Embryonic facial prominence (tissue), 1 donor: Measurements from ENCODE around the gene WDR27.
A peak's percentile ranks its signal among the peaks of the same experiment; 100 is the strongest.
"Not testable (repeated sequence)": the region's sequence is repeated elsewhere in the genome, so short reads cannot be mapped to it uniquely, and the experiment has no call there.

ENCODE experiments used
- DNase-seq: peaks from one replicate; pipeline ENCODE4 v3.0.0-alpha.2; 2016; ENCODE audit errors: extremely low spot score

Gene WDR27

DNA sequence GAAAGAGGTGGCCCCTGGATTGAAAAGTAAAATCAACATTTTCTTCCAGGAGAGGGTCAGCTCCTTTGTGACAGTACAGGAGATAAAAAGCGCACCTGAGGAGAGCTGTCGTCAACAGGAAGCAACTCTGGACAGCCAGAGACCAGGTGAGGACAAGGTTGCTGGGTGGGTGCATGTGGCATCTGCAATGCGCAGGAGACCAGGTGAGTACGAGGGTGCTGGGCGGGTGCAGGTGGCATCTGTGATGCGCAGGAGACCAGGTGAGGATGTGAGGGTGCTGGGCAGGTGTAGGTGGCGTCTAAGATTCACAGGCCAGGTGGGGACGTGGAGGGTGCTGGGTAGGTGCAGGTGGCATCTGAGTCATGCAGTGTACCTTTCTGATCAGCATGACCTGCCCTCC is 38.4 kb downstream of the WDR27 start:
- no peak for DNase-seq

DNA sequence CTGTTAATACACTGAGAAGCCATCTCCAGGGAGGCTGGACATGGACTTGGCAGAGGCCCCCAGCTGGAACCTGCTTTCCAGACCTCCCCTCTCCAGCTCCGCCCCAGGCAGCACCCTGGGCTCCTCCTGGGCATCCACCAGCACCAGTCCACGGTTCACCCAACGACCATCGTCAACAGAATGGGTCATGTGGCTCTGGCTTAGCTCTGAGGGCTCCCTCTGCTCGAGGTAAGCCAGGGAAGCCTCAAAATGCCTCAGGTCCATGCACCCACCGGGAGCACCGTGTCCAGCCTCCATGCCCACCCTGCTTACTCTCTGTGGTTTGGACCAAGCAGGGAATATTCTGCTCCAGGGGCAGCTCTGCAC is 40.5 kb downstream of the WDR27 start:
- no peak for DNase-seq

DNA sequence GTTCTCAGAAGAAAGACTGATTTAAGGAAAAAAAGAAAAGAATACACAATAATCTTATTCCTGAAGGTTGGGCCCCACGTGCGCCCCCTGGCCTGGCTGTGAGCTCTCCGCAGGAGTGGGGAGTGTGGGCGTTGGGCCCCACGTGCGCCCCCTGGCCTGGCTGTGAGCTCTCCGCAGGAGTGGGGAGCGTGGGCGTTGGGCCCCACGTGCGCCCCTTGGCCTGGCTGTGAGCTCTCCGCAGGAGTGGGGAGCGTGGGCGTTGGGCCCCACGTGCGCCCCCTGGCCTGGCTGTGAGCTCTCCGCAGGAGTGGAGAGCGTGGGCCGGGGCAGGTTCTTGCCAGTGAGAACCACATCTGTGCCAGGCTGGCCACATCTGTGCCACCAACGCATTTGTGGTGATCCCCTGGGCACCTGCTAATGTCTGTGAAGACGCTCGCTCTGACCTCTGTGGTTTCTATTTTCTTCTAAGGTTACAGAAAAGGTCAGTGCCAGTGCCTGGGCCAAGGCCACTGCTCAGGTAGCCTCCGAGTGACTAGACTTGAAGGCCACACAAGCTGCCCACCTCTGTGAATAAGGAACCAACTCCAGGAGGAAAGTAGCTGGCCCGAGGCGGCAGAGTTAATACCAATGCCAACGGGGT is 41.0 kb downstream of the WDR27 start:
- no peak for DNase-seq

DNA sequence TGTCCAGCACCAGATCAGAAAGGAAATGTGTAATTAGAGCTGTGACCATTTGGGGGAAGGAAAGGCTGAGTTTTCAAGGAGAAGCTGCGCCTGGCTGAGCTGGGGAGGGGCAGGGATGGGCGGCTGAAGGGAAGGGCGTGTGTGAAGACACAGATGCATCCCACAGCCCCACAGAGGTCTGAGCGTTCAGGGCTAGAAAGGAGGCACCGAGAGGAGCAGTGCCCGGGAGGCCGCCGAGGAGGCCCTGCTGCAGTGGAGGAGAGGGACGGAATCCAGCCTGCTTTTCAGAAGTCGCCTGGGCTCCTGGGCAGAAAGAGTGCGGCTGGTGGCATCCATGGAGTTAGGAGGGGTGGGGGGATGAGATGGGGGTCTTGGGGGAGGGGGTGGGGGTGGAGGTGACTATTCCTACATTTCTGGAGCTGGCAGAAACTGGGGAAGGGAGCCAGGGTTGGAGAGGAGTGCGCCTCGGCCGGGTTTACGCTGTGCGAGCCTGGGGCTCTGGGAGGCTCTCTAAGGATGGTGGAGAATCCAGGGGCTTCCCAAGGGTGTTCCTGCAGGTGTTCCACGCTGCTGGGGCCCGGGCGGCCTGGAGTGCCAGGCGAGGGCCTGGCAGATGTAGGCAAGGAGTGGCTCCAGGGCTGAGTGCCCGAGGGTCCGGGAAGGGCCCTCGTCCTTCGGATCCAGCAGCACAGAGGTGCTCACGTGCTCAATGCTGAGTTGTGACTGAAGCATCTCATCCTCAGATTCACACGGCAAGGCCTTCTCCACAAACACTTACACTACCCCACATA is 41.8 kb downstream of the WDR27 start:
- DNase-seq = no peak

DNA sequence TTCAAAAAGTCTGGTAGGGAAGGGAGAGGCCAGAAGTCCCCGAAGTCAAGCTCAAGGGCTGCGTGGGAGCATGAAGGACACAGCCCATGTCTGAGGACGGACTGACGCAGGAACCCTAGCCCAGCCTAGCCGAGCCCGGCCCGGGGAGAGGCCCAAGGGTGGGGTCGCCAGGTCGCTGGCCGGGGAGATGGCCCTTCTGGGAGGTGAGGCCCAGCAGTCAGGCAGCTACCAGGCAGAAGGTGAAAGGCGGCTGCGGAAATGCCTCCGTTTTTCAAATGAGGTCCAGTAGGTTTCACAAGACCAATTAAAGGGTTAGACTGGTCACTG is 44.6 kb downstream of the WDR27 start:
- no peak for DNase-seq

DNA sequence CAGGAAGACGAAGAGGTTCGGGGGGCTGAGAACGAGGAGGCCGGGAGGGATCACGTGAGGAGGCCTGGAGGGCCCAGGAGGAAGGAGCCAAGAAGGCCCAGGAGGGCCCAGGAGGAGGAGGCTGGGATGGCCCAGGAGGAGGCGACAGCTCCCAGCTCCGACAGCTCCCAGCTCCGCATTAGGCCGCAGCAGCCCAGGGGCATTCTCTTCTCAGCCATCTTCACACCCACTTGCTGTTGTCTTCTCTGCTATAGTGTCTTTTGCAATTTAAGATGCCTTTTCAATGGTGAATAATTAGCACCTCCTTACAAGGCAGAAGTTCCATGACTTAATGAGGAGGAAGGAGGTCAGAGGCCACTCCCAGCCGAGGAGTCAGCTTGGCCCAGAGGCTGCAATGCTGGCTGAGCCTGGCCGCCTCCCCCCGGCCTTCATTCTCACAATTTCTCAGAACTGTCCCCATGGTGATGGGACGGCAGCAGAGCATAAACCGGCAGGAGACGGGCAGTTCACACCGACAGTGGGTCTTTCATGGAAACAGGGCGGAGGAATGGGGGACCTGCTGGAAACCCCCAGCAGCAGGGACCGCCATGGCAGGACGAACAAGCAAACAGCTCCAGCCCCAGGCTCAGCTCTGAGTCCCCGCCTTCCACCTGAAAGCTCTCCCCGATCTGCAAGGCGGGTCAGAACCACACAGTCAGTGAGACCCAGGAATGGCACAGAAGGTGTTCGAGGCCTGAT is 45.1 kb downstream of the WDR27 start:
- DNase-seq = no peak

DNA sequence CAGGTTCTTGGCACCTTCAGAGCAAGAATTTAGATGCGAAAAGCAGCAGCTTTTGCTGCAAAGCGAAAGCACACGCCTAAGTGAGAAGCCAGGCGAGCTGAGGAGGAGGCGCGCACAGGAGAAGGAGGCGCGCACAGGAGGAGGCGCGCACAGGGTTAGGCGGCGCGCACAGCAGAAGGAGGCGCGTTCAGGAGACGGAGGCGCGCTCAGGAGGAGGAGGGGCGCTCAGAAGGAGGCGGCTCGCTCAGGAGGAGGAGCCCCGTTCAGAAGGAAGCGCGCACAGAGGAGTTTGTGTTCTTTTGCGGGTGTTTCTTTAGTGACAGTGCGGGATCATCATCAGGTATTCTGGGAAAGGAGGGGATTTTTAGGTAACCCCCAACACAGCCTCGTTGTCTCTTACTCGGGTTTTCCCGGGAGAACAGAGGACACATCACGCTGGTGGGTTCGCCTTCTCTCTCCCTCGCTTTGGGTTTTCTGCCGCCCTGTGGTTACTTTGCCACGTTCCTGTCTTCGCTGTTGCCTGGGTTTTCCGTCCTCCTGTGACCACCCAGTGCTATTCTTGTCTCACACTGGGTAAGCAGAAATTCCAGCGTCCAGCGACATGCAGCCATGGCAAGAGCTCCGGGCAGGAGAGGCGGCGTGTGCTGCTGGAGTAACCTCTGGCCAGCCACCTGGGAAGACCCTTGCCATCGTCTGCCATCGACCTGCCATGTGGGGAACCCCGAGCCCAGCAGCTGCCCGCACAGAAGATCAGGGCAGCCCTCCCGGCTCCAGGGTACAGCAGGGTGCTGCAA is 47.0 kb downstream of the WDR27 start:
- DNase-seq = peak; percentile 59

DNA sequence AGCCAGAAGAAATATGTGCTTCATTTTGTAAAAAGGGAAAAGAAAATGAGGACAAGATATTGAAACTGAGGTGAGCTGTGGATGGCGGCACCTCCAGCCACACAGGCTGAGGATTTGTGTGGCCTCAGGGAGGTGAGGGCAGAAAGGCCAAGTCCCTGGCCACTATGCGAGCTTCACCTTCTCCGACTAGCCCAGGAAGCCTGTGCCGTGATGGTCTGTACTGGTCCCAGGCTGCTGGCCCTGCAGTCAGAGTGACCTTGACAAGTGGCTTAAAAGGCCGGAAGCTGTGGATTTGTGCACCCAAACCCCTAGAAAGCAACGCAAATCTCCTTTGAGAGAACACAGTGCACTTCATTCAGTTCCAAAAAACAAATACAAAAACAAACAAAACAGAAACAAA is 48.1 kb downstream of the WDR27 start:
- no peak for DNase-seq

DNA sequence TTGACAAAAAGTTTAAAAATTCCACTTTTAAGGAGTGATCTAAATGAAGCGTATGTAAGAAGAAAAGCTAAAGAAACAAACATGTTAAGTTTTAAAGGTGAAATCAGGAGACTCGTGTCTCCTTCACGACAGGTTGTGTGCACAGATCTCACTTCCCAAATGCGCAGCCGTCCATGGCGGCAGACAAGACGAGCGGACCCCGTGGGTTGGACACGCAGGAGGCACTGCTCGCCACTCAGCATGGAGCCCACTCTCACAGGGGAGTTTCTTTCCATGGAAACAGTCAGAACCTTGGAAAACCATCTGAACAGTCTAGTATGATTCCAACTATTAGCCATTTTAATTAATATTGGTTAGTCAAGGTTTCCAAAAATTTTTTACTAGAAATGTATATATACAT is 48.9 kb downstream of the WDR27 start:
- no peak for DNase-seq

DNA sequence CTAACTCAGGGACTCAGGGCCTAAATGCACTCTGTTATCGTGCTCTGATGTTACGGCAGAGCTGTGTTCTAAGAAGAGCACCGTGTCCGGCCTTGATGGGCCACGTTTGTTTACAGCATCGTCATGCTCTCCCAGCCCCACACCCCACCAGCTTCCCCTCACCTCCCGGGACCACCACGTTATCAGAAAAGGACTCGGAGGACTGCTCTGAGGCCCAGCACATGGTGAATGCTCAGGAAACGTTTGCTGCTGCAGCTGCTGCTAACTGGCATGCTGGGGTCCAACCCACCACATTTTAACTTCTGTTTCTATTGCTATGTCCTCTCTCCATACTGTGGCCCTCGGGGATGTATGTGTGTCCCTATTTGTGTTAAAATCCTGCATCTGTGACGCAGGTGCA is 50.3 kb downstream of the WDR27 start:
- DNase-seq = no peak

DNA sequence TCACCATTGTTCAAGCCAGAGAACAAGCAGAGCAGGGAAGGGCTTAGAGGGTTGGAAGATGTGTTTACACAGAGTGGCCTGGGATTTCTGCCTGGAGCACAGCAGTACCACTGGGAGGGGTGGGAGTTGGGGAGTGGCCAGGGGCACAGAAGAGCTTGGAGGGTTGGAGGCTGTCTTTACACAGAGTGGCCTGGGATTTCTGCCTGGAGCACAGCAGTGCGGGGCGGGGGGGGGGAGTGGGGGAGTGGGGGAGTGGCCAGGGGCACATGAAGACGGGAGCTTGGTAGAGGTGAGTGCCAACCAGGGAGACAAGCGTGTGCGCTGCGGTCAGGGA is 50.9 kb downstream of the WDR27 start:
- no peak for DNase-seq

DNA sequence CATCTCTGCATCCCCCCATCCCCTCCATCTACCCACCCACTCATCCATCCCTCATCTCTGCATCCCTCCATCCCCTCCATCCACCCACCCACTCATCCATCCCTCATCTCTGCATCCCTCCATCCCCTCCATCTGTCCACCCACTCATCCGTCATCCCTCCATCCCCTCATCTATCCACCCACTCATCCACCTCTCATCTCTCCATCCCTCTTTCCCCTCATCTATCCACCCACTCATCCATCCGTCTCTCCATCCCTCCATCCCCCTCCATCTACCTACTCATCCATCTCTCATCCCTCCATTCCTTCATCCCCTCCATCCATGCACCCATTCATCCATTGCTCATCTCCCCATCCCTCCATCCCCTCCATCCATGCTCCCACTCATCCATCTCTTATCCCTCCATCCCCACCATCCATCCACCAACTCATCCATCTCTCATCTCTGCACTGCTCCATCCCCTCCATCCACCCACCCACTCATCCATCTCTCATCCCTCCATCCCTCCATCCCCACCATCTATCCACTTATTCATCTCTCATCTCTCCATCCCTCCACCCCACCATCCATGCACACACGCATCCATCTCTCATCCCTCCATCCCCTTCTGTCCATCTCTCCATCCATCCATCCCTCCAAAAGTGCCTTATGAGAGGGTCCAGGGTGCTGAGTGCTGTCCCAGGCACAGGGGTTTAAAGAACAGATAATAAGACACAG is 51.4 kb downstream of the WDR27 start:
- no peak for DNase-seq

DNA sequence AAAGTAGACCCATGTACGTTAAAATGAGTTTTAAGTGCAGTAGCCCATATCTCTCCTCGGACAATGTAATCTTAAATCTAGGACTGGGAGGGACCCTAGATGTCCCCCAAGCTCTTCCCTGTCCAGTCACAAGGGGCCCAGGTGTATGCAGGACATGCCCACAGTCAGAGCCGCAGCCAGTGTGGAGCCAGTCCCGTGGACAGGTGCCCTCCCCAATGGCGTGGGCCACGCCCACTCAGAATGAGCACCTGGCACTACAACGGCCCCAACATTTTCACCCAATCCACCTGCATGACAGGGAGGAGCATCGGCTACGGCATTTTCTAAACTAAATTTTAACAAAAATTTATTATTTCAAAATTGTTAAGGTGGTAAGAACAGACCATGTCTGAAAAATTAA is 53.2 kb downstream of the WDR27 start:
- DNase-seq = no peak

DNA sequence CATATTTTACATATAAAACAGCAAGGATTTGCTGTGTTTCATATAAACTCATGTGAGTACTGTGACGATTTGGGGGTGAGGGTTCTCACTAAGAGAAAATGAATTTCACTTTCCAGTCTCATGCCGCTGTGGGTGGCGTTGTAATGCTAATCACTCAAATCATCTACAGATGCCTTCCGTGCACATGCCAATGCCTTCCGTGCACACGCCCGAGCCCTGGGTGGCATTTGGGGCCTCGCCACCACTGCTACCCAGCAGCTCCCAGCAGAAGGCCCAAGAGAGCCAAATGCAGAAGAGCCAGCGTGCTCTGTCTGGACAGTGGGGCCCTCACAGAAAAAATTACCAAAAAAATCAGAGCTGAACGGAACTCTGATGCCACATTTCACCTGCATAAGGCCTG is 53.7 kb downstream of the WDR27 start:
- no peak for DNase-seq

DNA sequence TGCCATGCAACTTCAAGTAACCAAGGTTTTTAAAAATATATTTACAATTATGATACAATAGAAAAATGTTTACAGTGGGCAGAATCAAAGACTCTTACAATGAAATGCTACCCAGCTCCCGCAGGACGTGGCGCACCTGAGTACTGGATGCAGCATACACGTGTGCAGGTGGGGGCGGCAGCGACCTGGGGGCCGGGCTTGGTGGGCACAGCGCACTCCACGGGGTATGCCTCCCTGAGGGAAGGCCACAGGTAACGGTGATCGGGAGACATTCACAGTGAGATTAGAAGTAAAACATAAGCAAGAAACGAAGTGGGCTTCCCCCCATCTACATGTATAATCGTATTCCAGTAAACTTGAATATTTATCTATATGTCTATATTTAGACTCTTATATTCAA is 54.2 kb downstream of the WDR27 start:
- no peak for DNase-seq

DNA sequence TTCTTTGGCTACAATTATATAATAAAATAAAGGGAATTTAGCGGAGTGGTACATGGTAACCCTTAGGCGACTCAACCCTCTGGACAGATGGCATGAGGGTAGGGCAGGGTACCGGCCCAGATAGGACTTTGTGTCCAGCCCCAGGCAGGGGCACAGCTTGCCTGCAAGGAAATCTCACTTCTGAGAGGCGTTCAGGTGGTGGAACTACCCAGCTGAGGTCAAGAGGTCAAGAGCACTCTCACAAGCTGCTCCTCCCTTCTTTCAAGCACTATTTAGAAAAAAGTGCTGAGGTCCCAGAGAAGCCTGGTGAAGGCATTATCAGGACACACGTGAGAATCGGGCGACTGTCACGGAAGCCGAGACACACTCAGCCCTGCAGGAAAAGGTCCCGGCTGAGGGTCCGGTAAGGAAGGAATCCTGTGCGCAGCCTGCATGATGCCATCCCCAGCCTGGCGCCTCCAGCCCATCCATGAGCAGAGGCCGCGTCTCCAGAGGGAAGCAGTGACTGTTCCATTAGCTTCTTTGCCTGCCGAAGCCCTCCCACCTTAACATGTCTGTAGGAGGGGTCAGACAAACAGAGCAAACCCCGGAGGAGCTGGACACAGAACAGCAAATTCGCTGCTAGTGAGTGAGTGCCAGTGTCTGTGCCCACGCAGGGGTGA is 54.8 kb downstream of the WDR27 start:
- DNase-seq = no peak

DNA sequence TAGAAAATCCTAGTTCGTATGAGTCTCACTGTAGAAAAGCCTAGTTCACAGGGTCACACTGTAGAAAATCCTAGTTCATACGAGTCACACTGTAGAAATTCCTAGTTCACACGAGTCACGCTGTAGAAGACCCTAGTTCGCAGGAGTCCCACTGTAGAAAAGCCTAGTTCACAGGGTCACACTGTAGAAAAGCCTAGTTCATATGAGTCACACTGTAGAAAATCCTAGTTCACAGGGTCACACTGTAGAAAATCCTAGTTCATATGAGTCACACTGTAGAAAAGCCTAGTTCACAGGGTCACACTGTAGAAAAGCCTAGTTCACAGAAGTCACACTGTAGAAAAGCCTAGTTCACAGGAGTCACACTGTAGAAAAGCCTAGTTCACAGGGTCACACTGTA is 56.4 kb downstream of the WDR27 start:
- DNase-seq = not testable (repeated sequence)

DNA sequence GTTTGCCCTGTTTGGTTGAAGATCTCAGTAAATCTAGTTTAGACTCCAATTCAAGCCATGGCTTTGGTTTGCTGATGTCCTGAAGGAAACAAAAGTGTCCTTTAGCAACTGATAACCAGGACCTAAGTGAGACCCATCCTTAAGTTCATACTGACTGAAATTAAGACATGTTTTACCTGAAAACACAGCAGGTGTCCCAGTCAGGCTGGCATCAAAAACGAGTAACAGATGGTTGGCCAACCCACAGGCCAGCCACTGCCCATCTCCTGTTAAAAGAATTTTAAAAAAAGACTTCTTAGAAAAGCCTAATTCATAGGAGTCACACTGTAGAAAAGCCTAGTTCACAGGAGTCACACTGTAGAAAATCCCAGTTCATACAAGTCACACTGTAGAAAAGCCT is 58.3 kb downstream of the WDR27 start:
- no peak for DNase-seq

DNA sequence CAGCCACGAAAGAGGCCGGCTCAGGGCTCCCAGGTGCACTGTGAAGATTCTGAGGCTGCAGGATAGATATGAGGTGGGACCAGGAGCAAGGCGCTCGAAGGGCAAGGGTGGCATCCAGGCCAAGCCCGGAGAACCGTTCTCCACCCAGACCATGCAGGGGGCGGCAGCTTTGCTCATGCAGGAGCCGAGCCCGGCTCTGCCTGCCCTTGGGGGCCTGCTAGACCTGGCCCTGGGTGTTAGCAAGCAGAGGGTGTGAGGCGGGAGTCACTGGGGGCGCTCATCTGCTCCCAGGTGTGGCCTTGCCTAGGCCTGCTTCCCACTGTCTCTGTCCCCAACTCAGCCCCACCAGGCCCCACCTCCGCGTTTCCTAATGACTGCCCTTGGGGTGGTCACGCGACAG is 59.4 kb downstream of the WDR27 start:
- no peak for DNase-seq

DNA sequence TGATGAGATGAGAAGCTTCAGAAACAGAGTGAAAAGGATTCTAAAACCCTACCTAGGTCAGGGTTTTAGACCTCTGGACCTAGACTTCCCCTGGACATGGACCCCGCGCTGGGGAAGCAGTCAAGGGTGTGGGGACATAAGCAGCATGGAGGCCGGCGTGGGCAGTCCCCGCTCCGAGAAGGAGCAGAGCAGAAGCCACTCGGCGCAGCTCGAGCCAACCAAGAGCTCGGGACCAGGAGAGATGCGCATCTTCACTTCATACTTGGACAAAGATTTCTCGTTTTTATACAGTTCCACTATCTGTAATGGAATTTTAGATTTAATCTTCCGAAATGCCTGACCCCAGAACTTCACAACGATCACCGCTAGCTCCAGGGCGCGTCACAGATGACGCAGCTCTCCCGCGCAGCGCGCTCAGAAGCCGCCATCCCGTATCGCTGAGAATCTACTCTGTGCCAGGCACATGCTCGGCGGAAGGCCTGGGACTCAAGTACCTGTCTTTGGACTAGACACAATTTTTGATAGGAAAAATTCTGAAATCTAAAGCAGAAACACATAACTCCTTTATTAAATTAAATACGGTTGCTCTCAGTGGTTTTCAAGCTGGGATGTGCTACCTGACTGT is 60.3 kb downstream of the WDR27 start:
- DNase-seq = no peak

DNA sequence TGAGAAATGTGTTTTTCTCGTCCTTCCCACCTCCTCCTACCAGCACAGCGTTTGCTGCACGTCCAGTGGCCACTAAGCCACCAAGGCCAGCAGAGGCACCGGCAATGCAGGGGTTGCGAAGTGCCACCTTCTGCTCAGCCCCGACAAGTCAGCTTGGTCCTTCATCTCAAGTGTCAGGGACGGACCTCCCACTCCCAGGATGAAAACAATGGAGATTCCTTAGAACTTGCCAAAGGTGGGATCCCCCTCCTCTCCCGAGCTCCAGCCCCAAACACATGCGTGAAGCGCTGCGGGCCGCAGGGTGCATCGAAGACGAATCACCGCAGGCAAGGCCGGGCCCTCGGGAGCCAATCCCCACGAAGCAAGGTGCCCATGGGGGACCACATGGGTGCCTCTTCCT is 60.8 kb downstream of the WDR27 start:
- no peak for DNase-seq
